ENCODE data around the gene NCAM1.

Gene NCAM1

DNA sequence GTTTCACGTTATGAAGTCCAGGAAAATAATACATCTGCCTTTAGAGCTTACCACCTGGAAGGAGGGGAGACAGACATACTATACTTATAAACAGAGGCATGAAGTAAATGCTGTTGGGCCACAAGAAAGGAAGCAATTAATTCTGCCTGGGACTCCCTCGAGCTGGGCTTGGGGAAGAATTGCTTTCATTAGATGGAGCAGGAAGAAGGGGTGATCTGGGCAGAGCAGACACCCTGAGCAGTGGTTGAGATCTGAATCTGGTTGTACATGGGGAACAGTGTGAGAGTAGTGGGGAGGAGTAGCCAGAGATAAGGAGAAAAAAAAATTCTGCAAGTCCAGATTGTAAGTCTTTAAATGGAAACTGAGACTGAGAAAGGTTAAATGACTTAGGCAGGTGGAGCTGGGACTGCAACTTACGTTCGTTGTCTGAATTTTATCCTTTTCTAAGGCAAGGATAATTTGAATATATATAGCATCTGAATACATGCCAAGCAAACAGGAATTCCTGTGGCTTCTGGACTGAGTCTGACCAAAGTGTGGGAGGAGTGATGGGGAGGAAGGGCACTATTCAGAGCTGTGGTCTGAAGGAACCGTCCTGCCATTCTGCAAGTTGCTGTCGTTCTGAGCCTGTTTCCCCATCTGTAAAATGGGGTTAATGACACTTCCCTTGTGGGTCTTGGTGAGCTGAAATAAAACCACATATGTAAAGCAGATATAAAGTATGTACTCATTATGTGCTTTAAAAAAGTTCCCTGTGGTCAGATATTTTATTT, 7.9 kb downstream of the NCAM1 start:
- no peak for DNase-seq

DNA sequence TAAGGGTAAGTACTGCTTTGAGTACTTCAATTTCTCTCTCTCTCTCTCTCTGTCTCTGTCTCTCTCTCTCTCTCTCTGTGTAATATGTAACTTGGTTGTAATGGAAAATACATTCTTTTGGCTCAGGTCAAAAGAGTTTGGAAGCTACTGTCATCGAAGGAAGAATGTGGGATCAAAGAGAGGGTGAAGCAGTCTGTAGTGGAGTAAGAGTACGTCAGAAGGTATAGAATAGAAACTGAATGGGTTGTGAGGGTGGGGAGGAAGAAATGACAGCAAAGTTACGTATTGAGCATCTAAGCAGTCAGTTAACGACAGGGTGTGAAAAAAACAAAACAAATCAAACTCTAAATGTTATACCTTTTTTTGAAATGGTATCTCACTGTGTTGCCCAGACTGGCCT, 10.0 kb downstream of the NCAM1 start:
- DNase-seq, result no peak

DNA sequence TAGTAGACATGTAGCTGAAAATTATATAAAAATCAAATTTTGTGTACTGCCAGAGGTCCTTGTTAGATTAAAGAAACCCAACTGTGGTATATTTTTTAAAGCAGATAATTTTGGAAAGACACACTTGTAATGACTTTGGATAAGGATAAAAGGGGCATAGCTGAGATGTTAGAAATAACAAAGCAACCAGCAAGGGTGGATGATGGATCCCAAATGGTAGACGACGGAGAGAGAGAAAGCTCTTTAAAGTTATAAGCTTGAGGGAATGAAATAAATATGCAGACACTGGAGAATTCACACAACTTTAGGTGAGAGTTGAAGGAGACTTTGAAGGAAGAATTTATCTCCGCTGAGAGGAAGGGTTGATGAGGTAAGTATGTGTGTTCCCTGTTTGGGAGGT, 10.6 kb downstream of the NCAM1 start:
- DNase-seq, result no peak

DNA sequence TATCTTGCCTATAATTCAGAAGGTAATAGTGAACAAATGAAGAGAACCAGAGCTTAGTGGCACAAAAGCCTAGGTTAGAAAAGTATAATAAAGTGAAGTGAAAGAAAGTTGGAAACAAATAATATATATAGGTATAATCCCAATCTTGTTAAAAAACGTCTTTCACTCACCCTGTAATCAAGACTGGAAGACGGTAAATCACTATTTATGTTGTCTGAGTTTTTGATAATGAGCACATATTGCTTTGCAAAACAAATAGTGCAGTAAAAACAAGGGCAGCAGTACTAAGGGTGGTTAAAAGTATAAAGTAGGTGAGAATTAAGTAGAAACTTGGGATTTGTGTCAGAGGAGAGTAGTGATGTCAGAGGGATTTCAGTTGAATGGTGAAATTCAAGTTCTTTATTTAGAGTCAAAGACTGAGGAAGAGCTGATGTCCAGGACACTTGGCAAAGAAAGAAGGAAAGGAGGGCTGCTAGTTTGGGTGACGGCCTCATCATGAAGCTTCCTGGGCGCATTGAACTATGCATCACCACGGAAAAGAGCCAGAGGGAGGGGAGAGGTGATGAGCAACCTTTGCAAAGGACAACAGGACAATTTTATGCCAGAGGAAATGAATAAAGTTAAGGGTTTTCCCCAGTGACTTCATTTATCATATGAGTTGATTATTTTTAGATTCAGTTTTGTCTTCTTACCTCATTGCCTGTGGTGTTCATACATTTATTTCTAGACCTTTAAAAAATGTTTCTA, 11.4 kb downstream of the NCAM1 start:
- DNase-seq, result no peak

DNA sequence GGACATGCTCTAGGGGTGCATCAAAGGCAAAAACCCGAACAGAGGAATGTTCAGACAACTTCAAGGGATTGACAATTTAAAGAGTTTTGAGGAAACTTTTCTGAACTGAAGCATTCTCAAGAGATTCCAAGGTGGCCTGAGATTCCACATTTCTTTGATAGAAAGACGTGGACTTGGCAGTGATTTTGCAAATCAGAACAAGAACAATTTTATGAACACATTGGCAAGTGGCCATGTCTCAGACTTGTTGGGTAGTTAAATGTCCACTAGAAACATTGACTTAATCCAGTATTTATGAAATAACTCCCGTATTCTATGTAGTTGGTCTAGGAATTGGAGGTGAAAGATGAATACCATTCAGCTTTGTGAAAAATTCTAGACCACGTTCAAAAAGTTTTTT, 13.8 kb downstream of the NCAM1 start:
- no peak for DNase-seq

DNA sequence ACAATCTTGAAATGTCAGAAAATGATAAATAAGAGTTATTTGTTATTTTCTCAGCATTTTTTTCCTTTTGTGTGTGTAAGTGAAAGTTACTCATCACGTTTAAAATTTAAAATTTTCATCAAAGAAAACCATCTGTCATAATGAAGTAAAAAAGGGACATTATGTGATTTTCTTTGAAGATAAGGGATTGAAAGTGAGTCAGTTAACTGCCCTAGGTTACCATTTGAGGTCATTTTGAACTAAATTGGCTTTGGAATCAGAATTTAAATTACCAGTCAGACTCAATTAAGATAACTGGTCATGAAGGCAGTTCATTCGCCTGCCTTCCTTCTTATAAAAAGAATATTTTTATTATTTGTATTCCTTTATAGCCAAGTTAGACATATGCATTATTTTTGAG, 14.3 kb downstream of the NCAM1 start:
- no peak for DNase-seq

DNA sequence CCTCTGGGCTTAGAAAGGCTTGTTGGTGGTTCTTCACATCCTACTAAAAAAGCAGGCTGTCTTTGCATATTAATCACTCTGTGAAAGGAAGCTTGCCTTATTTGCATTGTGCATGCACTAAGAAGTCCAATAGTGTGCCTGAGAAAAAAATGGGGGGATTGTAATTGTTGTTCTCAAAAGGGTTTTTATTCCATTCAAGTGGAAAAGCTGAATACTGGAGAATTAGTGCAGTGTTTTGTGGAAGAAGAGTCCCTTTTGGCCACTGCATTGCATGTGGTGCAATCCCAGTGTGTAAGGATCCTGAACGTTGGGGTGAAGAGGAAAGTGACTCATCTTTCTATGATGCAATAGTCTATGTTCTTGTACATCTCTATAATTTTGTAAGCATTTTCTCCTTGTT, 16.5 kb downstream of the NCAM1 start:
- no peak for DNase-seq

DNA sequence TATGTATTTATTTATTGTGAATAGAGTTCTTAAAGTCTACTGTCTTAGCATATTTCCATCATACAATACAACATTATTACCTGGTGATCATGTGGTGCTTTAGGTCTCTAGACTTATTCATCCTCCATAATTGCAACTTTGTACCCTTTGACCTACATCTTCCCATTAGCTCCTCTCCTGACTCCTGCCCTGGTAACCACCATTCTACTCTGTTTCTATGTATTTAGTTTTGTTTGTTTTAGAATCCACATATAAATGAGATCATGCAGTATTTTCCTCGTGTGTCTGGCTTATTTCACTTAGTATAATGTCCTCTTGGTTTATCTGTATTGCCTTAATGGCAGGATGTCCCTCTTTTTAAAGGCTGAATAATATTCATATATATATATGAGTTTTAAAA, 22.7 kb downstream of the NCAM1 start:
- DNase-seq, result no peak

DNA sequence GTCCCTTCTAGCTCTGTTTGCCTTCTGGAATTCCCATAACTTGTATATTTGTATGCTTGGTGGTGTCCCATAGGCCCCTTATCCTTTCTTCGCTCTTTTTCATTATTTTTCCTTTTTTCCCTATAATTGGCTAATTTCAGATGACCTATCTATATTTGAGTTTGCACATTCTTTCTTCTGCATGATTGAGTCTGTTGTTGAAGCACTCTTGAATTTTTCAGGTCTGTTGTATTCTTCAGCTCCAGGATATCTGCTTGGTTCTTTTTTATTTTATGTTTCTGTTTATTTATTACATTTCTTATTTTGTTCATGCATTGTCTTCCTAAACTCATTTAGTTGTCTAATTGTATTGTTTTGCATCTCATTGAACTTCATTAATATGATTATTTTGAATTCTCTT, 28.0 kb downstream of the NCAM1 start:
- no peak for DNase-seq

DNA sequence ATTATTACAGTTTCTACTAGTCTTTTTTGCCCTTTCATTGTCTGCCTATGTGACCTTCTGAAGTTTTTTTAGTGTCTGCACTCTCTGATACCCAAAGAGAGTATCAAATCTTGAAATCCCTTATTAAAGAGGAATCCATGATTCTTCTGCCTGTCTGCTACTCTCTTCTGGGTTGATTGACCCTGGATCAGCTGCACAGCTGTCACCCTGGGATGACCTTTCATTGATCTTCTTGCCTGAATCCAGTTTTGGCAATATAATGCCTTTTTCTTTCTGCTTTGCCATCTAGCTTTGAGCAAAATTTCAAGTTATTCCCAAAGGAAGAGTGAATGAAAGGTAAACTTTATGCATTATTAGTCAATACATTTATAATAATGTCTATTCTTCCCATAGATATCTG, 32.6 kb downstream of the NCAM1 start:
- DNase-seq, result no peak

DNA sequence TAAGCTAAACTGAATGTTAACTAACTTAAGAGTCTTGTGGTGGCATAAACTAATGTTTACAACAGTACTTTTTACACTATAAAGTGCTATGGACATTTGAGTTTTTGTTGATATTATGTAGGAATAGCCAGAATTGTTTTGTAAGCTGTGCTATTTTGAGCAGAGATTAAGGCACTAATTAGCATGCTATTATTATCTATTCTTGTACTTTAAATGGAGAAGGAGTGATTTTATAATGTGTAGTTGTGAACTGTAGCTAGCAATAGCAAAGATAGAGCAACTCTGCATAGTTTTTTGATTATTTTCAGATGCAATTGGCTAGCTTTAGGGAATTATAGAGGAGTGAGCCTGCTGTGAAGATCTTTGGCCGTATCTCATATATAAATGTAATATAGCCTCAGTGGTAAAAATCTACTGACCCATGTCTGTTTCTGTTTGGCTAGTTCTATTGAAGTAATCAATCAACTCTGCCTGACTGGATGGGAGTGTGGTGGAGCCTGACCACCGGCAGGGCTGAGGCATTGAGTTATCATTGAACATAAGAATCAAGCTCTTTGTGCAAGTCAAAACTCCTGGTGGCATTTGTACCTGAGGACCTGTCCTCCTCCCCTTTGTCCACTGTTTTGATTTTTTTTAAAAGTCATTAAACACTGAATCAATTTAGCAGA, 34.3 kb downstream of the NCAM1 start:
- no peak for DNase-seq

DNA sequence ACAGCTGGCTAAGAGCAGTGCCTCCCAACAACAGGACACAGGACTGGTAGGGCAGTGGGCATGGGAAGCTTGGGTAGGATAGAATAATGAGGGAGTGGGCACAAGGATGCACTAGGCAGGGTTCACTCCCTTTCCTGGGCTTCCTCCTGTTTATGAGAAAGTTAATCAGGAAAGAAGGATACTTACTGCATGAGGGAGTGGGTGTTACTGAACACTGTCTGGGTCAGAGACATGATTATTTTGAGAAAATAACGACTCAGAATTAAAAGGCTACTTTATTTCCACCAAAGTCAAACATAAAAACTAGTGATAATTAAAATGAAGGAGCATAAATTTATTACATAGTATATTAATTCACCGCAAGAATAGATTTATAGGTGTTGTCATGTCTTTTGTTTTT, 35.8 kb downstream of the NCAM1 start:
- no peak for DNase-seq

DNA sequence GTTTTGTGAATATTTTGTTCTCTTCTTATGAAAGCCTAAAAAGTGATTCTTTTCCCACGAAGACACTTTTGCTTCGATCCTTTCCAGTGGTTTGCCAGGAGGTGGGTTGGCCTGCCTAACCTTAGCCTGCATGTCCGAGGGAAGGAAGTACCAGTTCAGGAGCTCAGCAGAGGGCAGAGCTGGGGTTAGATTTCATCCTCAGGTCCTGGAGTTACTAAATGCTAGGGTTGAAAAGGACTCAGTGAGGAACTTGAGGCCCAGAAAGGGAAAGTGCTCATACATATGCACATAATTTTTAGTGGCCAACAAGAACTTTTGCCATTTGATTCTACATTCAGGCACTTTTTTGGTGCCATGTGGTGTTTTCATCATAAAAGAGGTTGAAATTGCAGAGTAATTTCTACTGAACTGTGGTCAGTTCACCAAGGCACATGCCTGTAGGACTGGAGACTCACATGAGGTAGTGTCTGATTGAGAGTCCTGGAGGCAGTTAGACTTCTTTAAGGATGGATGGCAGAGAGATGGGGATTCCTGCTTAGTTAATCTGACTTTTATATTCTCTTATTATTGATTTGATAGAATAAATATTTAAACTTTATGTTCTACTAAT, 36.7 kb downstream of the NCAM1 start:
- no peak for DNase-seq

DNA sequence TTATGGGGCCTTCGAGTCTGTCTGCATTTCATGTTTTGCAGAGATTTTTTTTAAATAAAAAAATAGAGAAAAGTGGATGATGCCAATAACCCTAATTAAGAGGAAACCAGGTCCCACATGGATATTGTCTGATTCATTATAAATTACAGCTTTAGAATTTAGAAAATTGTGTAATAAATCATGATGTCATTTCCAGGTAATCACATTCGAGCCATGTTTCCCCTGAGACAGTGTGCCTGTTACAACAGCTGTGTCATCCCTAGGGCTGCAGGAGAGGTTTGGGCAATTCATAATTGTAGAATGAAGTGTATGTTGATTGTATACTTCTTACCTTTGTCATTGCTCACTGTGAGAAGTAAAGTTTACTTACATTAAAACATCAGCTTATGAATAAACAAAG, 38.3 kb downstream of the NCAM1 start:
- no peak for DNase-seq

DNA sequence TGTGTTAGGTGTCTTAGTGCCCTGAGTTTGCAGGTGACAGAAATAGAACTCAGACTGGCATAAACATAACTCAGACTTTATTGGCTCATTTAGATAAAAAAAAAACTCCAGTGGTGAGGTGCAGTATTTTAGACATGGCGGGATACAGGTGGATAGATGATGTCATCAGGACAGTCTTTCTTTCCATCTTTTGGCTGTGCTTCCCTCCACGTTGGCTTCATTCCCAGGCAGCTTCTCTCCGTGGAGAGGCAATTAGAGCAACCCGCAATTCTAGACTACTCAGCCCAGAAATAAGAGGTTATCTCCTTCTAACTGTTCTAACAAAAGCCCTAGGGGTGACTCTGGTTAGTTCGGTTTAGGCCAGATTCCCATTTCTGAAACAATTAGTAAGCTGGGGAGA, 40.5 kb downstream of the NCAM1 start:
- DNase-seq, result no peak

DNA sequence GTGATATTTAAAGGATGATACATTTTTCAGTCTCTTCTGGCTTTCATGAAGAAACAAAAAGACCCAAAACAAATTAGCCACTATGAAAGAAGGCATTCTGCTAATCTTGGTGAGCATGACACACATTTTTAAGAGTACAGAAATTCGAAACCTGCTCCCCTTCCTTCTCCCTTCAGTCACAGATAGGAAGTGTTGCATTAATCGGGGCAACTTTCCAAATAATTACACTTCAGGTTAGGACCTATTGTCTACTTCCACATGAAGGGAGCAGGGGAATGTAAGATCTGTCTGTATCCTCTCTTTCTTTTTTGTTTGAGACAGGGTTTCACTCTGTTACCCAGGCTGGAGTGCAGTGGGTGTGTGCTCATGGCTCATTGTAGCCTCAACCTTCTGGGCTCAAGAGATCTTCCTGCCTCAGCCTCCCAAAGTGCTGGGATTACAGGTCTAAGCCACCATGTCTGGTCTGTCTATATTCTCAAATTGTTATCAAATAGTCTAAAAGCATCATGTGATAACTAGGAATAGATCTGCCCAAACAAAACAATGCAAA, 45.8 kb downstream of the NCAM1 start:
- DNase-seq, result no peak

DNA sequence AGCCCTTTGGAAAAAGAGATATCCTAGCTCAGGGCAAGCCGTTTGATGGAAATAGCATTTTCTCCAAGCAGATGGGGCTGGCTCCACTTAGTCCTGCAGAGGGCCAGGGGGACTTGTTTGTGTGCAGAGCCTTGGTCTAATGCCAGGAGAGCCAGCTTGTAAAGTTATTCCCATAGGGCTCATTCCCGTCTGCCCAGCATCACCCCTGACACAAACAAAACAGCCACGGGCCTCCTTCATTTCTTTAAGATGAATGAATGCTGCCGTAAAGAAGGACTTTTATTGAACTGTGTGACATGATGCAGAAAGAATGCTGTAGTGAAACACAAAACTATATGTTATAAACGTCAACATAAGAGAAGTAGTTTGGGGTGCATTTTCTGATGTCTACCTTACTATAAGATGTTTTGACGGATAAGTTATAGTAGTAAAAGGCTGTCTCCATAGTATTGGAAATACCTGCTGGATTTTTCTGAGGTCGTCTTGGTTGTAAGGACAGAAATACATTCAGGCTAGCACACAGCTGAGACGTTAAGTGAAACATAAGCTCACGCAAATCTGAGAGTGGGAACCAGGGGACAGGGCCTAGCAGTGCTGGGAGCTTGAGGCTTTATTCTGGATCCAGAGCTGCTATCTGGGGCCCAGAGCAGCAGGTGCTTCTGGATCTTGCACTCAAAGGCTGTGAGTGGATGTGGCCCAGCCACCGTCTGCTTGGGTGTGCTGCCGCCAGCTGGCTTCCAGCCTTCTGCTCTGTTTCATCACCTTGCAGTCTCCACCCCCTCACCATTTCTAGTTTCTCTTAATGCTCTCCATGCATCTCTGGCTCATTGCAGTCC, 53.3 kb downstream of the NCAM1 start:
- DNase-seq, result no peak

DNA sequence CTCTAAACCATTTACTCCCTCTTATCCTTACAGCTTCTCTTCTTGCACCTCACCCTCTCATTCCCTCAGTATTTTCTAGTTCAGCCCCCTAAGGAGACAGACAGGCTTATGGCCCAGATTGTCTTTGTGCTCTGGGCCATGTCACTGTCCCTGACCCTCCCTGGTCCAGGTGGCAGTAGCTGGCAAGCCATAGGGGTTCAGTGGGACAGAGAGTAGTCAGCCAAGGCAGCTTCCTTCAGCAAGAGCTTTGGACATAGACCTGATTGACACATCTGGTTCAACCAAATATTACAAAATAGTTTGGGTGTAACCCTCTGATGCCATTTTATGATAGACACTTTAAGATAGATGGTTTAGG, 53.9 kb downstream of the NCAM1 start:
- DNase-seq, result no peak

DNA sequence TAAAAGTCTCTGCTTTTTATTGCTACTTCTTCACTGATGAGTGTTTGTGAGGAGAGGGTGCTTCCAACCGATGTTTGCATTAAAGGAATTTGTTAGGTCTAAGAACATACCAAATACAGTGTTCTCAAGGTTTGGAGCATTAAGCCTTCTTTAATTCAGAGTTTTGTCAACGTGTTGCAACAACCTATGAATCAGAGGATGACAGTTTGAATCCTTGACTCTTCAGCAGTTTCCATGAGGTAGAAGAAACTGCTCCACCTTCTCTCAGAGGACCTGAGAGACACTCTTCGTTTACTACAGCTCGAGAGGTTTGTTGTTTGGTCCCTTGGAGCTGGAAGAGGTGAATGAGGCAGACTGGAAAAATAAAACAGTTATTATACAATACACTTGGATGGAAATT, 55.7 kb downstream of the NCAM1 start:
- no peak for DNase-seq

DNA sequence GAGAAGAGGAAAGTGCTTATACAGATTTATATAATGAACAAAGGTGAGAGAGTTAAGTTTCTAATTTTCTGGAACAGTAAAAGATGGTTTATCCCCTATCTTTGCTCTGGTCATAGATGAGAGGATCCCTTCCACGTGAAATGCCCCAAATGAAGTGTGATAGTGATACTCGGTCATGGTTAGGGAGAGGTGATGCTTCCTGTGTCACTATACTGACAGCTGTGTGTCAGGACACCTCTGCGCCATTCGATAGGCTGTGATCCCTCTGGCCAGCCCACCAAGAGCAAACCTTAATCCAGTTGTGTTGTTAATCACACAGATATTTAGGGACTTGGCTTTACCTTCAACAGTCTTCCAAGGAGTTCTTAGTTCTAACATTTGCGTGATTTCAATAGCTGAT, 57.7 kb downstream of the NCAM1 start:
- no peak for DNase-seq

DNA sequence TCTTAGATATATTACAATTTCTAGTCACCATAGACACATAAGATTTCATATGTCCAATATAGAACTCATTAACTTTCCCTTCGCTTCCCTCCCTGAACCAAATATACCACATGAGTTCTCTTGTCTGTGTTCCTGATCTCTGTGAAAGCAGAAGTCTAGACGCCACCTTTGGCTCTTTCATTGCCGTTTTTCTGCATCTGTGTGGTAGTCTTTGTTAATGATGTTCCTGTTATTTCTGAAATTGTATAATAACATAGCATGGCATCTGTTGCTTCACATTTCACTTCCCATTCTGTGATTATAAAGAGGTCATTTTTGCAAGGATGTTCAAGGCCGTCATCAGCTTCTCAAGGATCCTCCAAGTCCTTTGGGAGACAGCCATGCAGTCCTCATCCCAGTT, 58.5 kb downstream of the NCAM1 start:
- no peak for DNase-seq

DNA sequence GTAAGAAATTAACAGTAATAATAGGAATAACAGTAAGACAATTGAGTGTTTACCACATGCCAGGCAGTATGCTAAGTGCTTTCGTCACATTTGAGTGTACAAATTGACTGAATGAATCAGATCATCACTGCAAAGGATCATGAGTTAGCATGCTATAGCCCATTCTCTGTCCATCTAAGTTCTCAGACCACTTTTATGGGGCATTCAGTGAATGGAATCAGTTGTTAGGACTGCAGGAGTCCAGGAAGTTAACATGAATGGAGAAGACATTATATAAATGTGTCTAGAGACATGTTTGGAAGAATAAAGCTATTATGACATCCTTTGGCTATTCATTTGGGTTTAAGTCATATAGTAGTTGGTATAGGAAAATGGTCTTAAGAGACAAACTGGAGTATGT, 59.9 kb downstream of the NCAM1 start:
- DNase-seq, result no peak

DNA sequence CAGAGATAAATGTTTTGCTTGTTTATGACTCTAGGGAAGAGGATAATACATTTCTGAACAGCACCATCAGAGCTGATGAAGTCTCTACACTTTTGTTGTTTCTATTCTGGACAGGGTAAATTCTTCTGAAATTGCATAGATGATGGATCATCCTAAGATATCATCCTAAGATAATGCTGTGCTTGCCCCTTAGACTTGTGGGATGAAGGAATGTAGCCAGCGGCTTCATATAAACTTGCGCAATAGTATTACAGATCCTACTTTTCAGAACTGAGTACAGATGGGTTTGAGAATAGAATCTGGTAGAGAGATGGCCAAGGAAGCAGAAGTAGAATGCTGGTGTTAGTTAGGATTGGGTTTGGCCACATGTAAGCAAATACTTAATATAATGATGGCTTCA, 61.0 kb downstream of the NCAM1 start:
- DNase-seq, result no peak

All from stimulated activated CD4-positive, alpha-beta T cell treated with anti-CD3 and anti-CD28 coated beads, Interleukin-2, amount 100 ng/mL, for 48 hours (primary cell).